Bronchial epithelial cell (primary cell): Measurements from ENCODE around the gene HSPB7. TPM values are rescaled to one million over a fixed set of nuclear protein-coding genes. Genes with fewer than 3 reads are reported as not detected.
"Not testable (repeated sequence)": the region's sequence is repeated elsewhere in the genome, so short reads cannot be mapped to it uniquely, and the experiment has no call there.

Experiments used
- DNase-seq: peaks from one replicate; pipeline ENCODE4 v3.0.0-alpha.2; 2010; ENCODE audit warnings: low read depth
- FAIRE-seq: peaks from 2 replicates; lab custom pipeline; 2011; peaks lifted over from hg19 to GRCh38; lab: Jason Lieb, UNC
- H3K27me3 ChIP-seq: 2 replicates; pipeline ENCODE4 v1.5.1; 2011; ENCODE audit warnings: low read length; ENCODE audit not compliant: control insufficient read depth, insufficient read depth
- H3K36me3 ChIP-seq: 2 replicates; pipeline ENCODE4 v1.5.1; 2011; ENCODE audit warnings: low read length; ENCODE audit not compliant: control insufficient read depth, insufficient read depth
- H3K4me3 ChIP-seq: 2 replicates; pipeline ENCODE4 v1.5.1; 2011; ENCODE audit warnings: mild to moderate bottlenecking, low read depth, low read length, control low read depth
- total RNA-seq: library from RNA; depleted of rRNA; stranded (reverse); fragments of >200 nt; gene quantifications from 2 replicates; pipeline ENCODE4 v1.2.1, GENCODE V29; 2014
- TF ChIP-seq, protein P1 (sequence below): IDR thresholded peaks from 2 replicates; pipeline ENCODE4 v1.5.1; 2011; ENCODE audit warnings: mild to moderate bottlenecking, moderate library complexity, low read length, control low read depth, inconsistent platforms; ENCODE audit not compliant: insufficient read depth, severe bottlenecking

The HSPB7 gene
- total RNA-seq, 1 donor from 2014 or later = not detected

DNA sequence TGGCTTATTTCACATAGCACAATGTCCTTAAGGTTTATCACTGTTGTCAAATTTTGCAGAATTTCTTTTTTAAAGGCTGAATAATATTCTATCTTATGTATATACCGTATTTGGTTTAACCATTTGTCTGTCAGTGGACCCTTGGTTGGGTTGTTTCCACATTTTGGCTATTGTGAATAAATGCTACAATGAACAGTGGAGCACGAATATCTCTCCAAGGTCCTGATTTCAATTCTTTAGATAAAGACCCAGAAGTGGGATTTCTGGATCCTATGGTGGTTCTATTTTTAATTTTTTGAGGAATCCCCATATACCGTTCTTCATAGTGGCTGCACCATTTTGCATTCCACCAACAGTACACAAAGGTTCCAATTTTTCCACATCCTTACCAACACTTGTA lies 36.2 kb downstream of the HSPB7 start:
- H3K4me3 ChIP-seq = no peak overlapping the region
- TF ChIP-seq, protein P1, sequence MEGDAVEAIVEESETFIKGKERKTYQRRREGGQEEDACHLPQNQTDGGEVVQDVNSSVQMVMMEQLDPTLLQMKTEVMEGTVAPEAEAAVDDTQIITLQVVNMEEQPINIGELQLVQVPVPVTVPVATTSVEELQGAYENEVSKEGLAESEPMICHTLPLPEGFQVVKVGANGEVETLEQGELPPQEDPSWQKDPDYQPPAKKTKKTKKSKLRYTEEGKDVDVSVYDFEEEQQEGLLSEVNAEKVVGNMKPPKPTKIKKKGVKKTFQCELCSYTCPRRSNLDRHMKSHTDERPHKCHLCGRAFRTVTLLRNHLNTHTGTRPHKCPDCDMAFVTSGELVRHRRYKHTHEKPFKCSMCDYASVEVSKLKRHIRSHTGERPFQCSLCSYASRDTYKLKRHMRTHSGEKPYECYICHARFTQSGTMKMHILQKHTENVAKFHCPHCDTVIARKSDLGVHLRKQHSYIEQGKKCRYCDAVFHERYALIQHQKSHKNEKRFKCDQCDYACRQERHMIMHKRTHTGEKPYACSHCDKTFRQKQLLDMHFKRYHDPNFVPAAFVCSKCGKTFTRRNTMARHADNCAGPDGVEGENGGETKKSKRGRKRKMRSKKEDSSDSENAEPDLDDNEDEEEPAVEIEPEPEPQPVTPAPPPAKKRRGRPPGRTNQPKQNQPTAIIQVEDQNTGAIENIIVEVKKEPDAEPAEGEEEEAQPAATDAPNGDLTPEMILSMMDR = no peak
- FAIRE-seq = no peak

DNA sequence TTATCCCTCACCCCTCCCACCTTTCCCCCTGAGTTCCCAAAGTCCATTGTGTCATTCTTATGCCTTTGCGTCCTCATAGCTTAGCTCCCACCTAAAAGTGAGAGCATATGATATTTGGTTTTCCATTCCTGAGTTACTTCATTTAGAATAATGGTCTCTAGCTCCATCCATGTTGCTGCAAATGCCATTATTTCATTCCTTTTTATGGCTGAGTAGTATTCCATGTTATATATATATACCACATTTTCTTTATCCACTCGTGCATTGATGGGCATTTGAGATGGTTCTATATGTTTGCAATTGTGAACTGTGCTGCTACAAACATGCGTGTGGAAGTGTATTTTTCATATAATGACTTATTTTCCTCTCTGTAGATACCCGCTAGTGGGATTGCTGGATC lies 39.9 kb downstream of the HSPB7 start:
- not testable (repeated sequence) for FAIRE-seq, H3K27me3 ChIP-seq, H3K4me3 ChIP-seq, H3K36me3 ChIP-seq, DNase-seq

More for the DNA sequence above, 36.2 kb downstream of the HSPB7 start:
- H3K27me3 ChIP-seq = no peaks in the 10 kb centered on the region
- no peaks in the 10 kb centered on the region for H3K36me3 ChIP-seq
- DNase-seq = no peak

DNA sequence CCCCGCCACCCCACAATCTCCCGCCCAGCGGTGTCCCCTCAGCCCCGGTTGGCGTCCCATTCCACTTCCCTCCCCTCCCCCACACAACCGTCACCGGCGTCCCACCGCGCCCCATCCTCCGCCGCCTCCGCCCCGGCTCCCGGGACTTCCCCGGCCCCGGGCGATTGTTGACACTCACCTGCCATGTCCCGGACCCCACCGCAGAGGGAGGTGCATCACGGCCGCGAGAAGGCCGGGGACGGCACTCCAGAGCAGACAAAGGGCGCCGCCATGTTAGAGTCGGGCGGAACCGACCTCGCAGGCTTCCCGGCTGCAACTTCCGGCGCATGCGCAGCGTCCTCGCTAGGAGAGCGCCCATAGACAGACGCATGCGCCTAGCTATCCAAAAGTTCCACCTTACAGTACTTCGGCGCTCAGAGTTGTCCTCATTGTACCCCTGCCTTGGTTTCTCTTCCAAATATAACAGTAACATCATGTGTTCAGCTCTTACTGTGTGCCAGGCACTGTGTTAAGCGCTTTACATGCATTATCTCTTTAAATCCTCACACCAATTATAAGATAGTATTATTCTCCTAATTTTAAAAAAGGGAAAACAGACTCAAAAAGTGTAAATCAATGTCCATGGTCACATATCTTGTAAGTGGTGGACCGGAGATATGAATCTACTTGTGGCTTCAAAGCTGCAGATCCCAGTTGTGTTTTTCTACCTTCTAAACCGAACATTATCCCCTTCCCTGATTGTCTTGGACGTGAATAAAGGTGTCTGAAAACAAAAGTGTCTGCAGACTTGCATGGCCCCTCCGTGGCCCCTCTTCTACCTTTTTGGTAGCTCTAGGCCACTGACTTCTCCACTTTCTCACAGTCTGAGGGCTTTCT lies 41.8 kb downstream of the HSPB7 start, which contains the start of gene ZBTB17:
ZBTB17 (minus strand) TSS at position 297 of the 876 bp plus-strand sequence. CDS start 27,606 bp downstream, outside the sequence.
- TF ChIP-seq, protein P1 = no peak
- no peak for FAIRE-seq
- peak; percentile 86 for DNase-seq
- Histone ChIP-seq H3K4me3 (peak within 1 kb of the TSS; percentile 78), H3K36me3 (peaks cover 11% of the 10 kb centered on the region), H3K27me3 (no peaks in the 10 kb centered on the region)

DNA sequence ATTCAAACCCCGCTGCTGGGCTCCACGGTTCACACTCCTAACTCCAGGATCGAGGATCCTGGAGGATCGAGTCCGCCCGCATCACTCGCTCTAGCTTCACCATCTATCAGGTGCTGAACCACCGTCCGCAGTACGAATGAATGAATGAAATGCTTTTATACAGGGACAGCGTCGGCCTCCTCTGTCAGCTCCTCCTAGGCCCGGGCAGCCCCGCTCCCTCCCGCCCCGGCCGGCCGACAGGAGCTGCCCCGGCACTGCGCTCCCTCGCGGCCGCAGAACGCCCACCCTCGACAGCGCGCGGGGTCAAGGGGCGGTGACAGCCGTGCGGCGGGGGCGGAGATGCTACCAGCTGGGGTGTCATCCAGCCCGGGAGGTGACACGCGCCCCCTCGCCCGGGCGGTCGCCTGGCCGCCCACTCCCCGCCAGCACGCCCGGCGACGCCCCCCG lies 42.5 kb downstream of the HSPB7 start:
- peaks cover 11% of the 10 kb centered on the region for H3K36me3 ChIP-seq
- FAIRE-seq (no peak), DNase-seq (peak; percentile 31)
- H3K27me3 ChIP-seq = no peaks in the 10 kb centered on the region
- H3K4me3 ChIP-seq = peak overlapping the region; percentile 78
- TF ChIP-seq, protein P1 = no peak

DNA sequence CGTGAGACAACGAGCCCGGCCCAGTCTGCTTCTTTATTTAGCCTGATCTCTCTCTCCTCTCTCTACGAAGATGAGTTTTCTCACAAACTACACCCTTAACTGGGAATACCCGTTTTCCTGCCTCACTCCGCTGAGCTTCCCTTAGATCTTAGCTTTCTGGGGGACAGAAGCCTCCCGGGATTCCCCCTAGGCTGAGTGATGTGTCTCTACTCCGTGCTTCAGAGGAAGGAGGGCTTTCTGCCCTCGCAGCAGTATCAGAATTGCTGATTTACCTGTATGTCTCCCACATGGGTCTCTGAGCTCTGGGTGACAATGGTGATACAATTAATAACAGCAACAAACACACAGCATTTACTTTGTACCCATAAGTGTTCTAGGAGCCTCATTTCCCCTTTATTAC lies 43.0 kb downstream of the HSPB7 start:
- H3K36me3 ChIP-seq = peaks cover 11% of the 10 kb centered on the region
- FAIRE-seq (no peak), DNase-seq (peak; percentile 17)
- no peaks in the 10 kb centered on the region for H3K27me3 ChIP-seq
- peak overlapping the region; percentile 78 for H3K4me3 ChIP-seq
- TF ChIP-seq, protein P1 = no peak

DNA sequence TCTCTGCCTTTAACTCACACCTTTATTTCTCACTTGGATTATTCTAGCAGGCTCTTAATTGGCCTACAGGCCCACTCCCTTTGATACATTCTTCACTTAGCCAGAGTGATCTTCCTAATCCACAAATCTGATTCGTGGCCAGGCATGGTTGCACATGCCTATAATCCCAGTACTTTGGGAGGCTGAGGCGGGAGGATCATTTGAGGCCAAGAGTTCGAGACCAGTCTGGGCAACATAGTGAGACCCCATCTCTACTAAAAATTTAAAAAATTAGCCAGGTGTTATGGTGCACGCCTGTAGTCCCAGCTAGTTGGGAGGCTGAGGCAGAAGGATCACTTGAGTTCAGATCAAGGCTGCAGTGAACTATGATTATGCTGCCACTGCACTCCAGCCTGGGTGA lies 44.1 kb downstream of the HSPB7 start:
- TF ChIP-seq, protein P1 = no peak
- no peak for FAIRE-seq

More for the DNA sequence above, 44.1 kb downstream of the HSPB7 start:
- peaks cover 16% of the 10 kb centered on the region for H3K36me3 ChIP-seq
- DNase-seq = no peak
- no peak overlapping the region for H3K4me3 ChIP-seq
- H3K27me3 ChIP-seq = no peaks in the 10 kb centered on the region
